Activated naive CD4-positive, alpha-beta T cell (primary cell): ENCODE measurements around the gene ZWILCH.
"Not testable (repeated sequence)": the region's sequence is repeated elsewhere in the genome, so short reads cannot be mapped to it uniquely, and the experiment has no call there.

Experiments
- DNase-seq, 4 experiments: peaks; one replicate each; lab custom pipeline; 2025; lab: John Stamatoyannopoulos, UW

ZWILCH gene

GRCh38 chr15:66504563-66505429, at the start of gene ZWILCH, which contains the start of gene RPL4:
Gene ZWILCH, plus strand, starts transcription at chr15:66505326. Its CDS starts 13 bp downstream, at chr15:66505339.
Gene RPL4, minus strand, starts transcription at chr15:66504855. Its CDS starts 65 bp downstream, at chr15:66504790.
- peak; percentile 53 to 76 (median 64) for DNase-seq

- DNase-seq = no peak
These were observed 48.9 kb upstream of the ZWILCH start for GRCh38 chr15:66456211-66456610.

GRCh38 chr15:66459818-66460615, 45.1 kb upstream of the ZWILCH start:
- DNase-seq = no peak

- DNase-seq = not testable (repeated sequence)
These were observed 43.8 kb upstream of the ZWILCH start for GRCh38 chr15:66461294-66461693.

- DNase-seq = no peak
These were observed 43.2 kb upstream of the ZWILCH start for GRCh38 chr15:66461917-66462316.

GRCh38 chr15:66462627-66463026, 42.5 kb upstream of the ZWILCH start:
- DNase-seq = no peak

GRCh38 chr15:66465294-66465693, 39.8 kb upstream of the ZWILCH start:
- DNase-seq = not testable (repeated sequence)

- DNase-seq = not testable (repeated sequence)
These were observed 37.7 kb upstream of the ZWILCH start for GRCh38 chr15:66467162-66468040.

- not testable (repeated sequence) for DNase-seq
These were observed 34.3 kb upstream of the ZWILCH start for GRCh38 chr15:66470825-66471224.

GRCh38 chr15:66472176-66472999, 32.7 kb upstream of the ZWILCH start:
- DNase-seq = peak in 1 of 4 experiments; percentile 18

GRCh38 chr15:66474135-66474534, 31.0 kb upstream of the ZWILCH start:
- DNase-seq = no peak

- DNase-seq = no peak
These were observed 30.2 kb upstream of the ZWILCH start for GRCh38 chr15:66474963-66475362.

- no peak for DNase-seq
These were observed 28.6 kb upstream of the ZWILCH start for GRCh38 chr15:66476535-66476934.

GRCh38 chr15:66477011-66477410, 28.1 kb upstream of the ZWILCH start:
- DNase-seq = no peak

GRCh38 chr15:66480267-66480666, 24.9 kb upstream of the ZWILCH start:
- no peak for DNase-seq

GRCh38 chr15:66481107-66481856, 23.8 kb upstream of the ZWILCH start:
- DNase-seq = no peak

- no peak for DNase-seq
These were observed 22.6 kb upstream of the ZWILCH start for GRCh38 chr15:66482539-66482938.

GRCh38 chr15:66483131-66483566, 22.0 kb upstream of the ZWILCH start:
- DNase-seq = no peak

- no peak for DNase-seq
These were observed 20.5 kb upstream of the ZWILCH start for GRCh38 chr15:66484539-66485112.

- no peak for DNase-seq
These were observed 18.2 kb upstream of the ZWILCH start for GRCh38 chr15:66486887-66487286.
